ENCODE measurements around the gene FAM89B. TPM values are rescaled to one million over a fixed set of nuclear protein-coding genes. Genes with fewer than 3 reads are reported as not detected.
"Not testable (repeated sequence)": the region's sequence is repeated elsewhere in the genome, so short reads cannot be mapped to it uniquely, and the experiment has no call there.

FAM89B gene
- total RNA-seq, 1 donor from 2014 or later, result 45.1 TPM

GRCh38 chr11:65554057-65554818 lies 18.1 kb upstream of the FAM89B start:
- DNase-seq (ENCODE audit: missing footprints), result peak; percentile 26
- no peak for ATAC-seq
- intact Hi-C loops (cut with DNase I), result no loop called here

GRCh38 chr11:65554842-65555430 lies 17.4 kb upstream of the FAM89B start:
- ATAC-seq (no peak), DNase-seq (ENCODE audit: missing footprints) (peak; percentile 23)
- intact Hi-C loops (cut with DNase I), result no loop called here

GRCh38 chr11:65555693-65556231 lies 16.6 kb upstream of the FAM89B start:
- intact Hi-C loops (cut with DNase I), result no loop called here
- ATAC-seq (no peak), DNase-seq (ENCODE audit: missing footprints) (peak; percentile 79)

- DNase-seq (ENCODE audit: missing footprints) (no peak), ATAC-seq (no peak)
- intact Hi-C loops (cut with DNase I), result loop anchor here (1.0 kb wide), 1 partner anchor 16 kb away; no protein-coding TSS in a partner anchor
Observed at GRCh38 chr11:65556470-65557279, 15.7 kb upstream of the FAM89B start.

GRCh38 chr11:65557280-65558001 lies 14.9 kb upstream of the FAM89B start:
- intact Hi-C loops (cut with DNase I), result loop anchor here (1.0 kb wide), 2 partner anchors 17 to 140 kb away; no protein-coding TSS in a partner anchor

GRCh38 chr11:65558002-65558929 lies 14.1 kb upstream of the FAM89B start, which contains the start of gene LTBP3:
TSS of gene LTBP3 (minus strand) at chr11:65558359. CDS start at chr11:65557959, 400 bp downstream.
- ATAC-seq, result peak; percentile 90

More at GRCh38 chr11:65557280-65558001, 14.9 kb upstream of the FAM89B start:
- no peak for ATAC-seq
- peak; percentile 52 for DNase-seq (ENCODE audit: missing footprints)

GRCh38 chr11:65558930-65559509 lies 13.3 kb upstream of the FAM89B start:
- ATAC-seq (peak; percentile 70), DNase-seq (ENCODE audit: missing footprints) (peak; percentile 81)
- intact Hi-C loops (cut with DNase I), result loop anchor here (1.0 kb wide), 1 partner anchor 142 kb away; no protein-coding TSS in a partner anchor

More at GRCh38 chr11:65558002-65558929, 14.1 kb upstream of the FAM89B start, which contains the start of gene LTBP3:
- peak; percentile 92 for DNase-seq (ENCODE audit: missing footprints)
- intact Hi-C loops (cut with DNase I), result loop anchor here (1.0 kb wide), 1 partner anchor 141 kb away; no protein-coding TSS in a partner anchor

- ATAC-seq (no peak), DNase-seq (ENCODE audit: missing footprints) (peak; percentile 35)
- intact Hi-C loops (cut with DNase I), result no loop called here
Observed at GRCh38 chr11:65559535-65559934, 12.8 kb upstream of the FAM89B start.

GRCh38 chr11:65559951-65560537 lies 12.3 kb upstream of the FAM89B start:
- ATAC-seq, result peak; percentile 17
- intact Hi-C loops (cut with DNase I), result no loop called here
- DNase-seq (ENCODE audit: missing footprints), result no peak

- intact Hi-C loops (cut with DNase I), result no loop called here
- no peak for ATAC-seq
- DNase-seq (ENCODE audit: missing footprints), result peak; percentile 75
Observed at GRCh38 chr11:65560555-65561418, 11.6 kb upstream of the FAM89B start.

GRCh38 chr11:65562020-65562419 lies 10.3 kb upstream of the FAM89B start:
- no peak for ATAC-seq
- no peak for DNase-seq (ENCODE audit: missing footprints)
- intact Hi-C loops (cut with DNase I), result no loop called here

GRCh38 chr11:65562788-65563187 lies 9.6 kb upstream of the FAM89B start:
- no peak for DNase-seq (ENCODE audit: missing footprints)
- intact Hi-C loops (cut with DNase I), result no loop called here

GRCh38 chr11:65563601-65564000 lies 8.7 kb upstream of the FAM89B start:
- no peak for ATAC-seq
- intact Hi-C loops (cut with DNase I), result no loop called here
- no peak for DNase-seq (ENCODE audit: missing footprints)

More at GRCh38 chr11:65562788-65563187, 9.6 kb upstream of the FAM89B start:
- ATAC-seq, result no peak

- intact Hi-C loops (cut with DNase I); ATAC-seq: not testable (repeated sequence)
Observed at GRCh38 chr11:65564879-65565559, 7.3 kb upstream of the FAM89B start.

More at GRCh38 chr11:65564879-65565559, 7.3 kb upstream of the FAM89B start:
- not testable (repeated sequence) for DNase-seq (ENCODE audit: missing footprints)

Measured in Right ventricle myocardium inferior (tissue), 1 donor.